HL-60/S4 treated with retinoic acid at 250 ng/mL for 4 days and 3 days (cell line): ENCODE measurements around the gene RSRC2.
"Not testable (repeated sequence)": the region's sequence is repeated elsewhere in the genome, so short reads cannot be mapped to it uniquely, and the experiment has no call there.

Experiments
- in situ Hi-C: fragments of 300-500 bp; cut with MboI; formaldehyde crosslinking; loops from 2 replicates; pipeline ENCODE4 v1.7.0; 2022; ENCODE audit warnings: low sequenced_read_pairs

The RSRC2 gene

DNA sequence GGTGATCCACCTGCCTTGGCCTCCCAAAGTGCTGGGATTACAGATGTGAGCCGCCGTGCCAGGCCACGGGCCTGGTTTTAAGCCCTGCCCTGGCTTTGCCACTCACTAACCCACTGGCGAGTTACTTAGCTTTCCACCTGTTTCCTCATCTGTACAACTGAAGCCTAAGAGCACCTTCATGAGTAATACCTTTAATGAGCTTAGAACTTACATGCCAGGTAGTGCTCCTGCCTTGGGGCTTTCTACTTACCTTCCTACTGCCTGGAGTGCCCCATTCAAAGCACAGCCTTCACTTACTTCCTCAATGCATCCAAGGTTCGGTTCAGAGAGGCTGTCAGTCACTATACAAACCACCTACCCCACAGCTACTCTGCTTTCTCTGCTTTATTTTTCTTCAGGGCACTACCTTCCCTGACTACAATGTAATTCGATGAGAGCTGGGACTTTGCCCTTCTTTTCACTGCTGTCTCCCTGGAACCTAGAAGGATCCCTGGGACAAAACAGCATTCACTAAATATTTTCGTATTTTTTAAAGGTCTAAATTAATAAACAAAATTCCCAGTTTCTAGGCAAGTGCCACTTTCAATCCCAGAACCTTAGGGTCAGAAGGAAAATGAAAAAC is 39.8 kb downstream of the RSRC2 start:
- in situ Hi-C loops: no loop called here

DNA sequence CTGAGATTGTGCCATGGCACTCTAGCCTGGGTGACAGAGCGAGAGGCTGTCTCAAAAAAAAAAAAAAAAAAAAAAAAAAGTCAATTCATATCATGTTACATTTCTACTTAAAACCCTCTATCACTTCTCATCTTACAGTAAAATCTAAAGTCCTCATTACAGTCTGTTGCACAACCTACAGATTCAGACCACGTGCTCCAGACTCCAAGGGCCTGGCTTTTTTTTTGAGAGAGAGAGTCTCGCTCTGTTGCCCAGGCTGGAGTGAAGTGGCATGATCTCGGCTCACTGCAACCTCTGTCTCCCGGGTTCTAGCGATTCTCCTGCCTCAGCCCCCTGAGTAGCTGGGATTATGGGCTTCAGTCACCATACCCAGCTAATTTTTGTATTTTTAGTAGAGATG is 40.4 kb downstream of the RSRC2 start:
- in situ Hi-C loops: not testable (repeated sequence)

DNA sequence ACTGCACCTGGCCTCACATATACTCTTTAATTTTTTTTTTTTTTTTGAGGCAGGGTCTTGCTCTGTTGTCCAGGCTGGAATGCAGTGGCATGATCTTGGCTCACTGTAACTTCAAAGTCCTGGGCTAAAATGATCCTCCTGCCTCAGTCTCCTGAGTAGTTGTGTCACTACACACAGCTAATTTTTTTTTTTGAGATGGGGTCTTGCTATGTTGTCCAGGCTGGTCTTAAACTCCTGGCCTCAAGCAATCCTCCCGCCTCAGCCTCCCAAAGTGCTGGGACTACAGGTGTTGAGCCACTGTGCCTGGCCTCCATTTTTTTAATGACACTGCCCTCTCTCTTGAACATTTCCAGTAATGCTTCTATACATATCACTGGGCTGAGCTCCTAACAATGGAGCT is 42.4 kb downstream of the RSRC2 start:
- in situ Hi-C loops: not testable (repeated sequence)

DNA sequence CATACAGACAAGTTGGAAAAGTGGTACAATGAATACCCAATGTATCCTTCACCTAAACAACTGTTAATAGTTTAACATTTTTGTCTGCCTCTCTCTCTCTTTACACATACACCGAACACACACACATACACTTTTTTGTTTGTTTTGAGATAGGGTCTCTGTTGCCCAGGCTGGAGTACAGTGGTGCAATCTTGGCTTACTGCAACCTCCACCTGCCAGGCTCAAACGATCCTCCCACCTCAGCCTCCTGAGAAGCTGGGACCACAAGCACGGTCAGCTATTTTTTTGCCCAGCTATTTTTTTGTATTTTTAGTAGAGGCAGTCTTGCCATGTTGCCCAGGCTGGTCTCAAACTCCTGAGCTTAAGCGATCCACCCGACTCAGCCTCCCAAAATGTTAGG is 42.8 kb downstream of the RSRC2 start:
- in situ Hi-C loops: no loop called here

DNA sequence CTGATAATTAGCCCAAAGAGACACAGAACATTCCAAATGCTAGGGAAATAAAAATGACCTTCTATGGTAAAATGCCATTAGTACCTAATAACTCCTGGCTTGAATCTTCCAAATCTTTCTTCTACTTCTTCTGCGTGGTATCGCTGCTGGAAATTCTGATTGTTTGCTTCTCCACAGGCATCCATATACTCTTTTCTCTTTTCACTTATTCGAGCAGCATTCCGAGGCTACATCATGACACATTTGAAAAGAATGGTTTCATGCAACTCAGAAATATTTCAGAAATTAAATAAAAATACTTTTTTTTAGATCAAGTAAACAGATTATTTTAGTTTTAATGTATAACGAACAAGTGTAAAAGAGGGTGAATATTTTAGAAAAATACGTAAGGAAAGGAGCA is 44.9 kb downstream of the RSRC2 start:
- in situ Hi-C loops: no loop called here

DNA sequence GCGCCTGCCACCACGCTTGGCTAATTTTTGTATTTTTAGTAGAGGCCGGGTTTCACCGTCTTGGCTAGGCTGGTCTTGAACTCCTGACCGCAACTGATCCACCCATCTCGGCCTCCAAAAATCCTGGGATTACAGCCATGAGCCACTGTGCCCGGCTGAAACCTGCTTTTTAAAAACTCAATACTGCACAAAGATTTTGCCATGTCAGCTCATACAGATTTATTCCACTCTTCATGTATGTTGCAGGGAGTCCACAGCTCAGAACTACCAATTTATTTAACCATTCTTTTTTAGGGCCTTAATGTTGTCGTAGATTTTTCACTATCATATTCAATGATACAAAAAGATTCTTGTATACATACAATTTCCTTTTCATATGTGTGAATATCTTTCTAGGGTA is 46.0 kb downstream of the RSRC2 start:
- in situ Hi-C loops: no loop called here

DNA sequence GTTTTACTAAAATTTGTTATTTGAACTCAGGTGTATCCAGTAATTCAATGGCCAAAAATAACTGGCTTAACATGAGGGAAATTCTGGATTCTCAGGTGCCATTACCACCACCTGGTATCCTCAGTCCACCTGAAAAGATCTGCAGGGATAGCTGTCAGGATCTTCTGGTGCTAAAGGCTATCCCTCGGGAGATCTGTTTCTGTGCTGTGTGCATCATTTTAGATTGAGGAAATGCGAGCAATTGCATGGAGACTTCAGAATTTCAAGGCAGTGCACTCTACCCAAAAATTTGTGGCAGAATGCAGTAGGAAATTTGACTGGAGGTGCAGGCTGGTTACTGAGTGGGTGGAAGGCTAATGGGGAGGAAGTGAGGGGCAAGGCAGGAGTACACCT is 52.4 kb downstream of the RSRC2 start:
- in situ Hi-C loops: loop anchor here (10.0 kb wide), 1 partner anchor 90 kb away; no protein-coding TSS in a partner anchor

DNA sequence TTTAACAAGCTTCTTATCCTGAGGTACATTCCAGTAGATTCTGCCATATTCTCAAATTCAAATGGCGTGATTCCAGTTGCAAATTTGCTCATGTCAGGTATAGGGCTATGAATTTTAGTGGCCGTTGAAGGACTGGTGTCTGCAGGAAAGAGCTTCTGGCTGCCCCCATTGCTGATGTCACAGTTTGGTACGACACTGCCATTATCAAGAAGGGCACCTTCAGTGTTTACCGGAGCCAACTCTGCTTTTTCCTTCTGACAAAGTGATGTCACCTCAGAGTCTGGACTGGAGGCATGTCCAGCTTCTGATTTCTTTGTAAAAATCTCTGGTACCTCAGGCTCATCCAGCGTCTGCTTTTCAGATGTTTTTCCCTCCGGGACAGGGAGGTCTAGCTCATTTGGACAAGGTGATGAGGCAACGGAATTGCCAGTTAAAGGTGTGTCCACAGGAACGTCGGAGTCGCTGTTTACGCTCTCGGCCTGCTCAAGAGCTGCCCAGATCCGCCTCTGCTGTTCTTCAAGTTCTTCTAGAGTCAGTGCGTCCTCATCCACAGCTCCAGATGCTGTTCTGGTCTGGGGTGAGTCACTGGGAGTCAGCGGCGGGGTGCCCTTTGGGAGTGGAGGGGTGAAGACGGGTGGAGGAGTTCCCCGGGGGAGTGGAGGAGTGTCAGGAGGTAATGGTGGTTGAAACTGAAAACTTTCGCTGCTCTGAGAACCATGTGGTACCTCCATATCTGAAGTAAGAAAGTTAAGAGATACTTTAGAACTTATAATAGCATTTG is 53.0 kb downstream of the RSRC2 start:
- in situ Hi-C loops: loop anchor here (10.0 kb wide), 1 partner anchor 89 kb away; no protein-coding TSS in a partner anchor

DNA sequence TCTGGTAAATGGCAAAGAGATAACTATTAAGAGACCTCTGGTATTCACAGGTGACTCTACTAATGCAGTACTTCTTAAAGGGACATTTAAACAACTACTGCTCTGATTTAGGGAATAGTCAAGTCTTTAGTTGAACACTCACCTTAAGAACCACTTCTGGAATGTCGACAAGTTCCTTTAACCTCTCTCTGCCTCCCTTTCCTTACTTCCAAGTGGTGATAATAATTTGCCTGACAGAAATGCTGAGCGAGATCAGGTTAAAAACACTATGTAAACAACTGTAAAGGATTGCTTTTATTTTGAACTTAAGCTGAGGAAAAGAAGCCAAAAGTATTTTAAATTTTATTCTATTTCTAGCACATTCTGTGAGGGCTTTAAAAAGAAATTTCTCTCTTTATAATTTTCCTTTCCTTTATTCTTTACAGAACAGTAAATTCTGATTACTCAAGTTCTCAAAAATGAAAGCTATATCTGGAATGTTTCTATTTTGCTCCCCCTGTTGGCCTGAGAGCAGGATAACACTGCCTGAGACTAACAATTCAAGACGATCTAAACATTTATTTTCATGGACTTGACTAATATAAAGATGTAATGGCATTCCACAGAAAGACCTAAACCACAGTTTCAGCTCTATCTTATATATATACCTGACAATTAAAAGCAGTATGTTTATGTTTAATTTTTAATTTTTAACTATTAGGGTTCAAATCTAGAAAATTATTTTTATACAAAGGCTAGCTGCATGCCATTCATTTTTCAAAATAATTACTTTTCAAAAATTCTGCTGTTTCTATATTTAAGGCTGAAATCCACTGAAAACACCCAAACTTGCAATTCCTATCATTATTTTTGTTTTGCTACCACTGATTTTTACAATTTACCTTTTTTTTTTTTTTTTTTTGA is 55.2 kb downstream of the RSRC2 start:
- in situ Hi-C loops: loop anchor here (10.0 kb wide), 1 partner anchor 87 kb away; no protein-coding TSS in a partner anchor

DNA sequence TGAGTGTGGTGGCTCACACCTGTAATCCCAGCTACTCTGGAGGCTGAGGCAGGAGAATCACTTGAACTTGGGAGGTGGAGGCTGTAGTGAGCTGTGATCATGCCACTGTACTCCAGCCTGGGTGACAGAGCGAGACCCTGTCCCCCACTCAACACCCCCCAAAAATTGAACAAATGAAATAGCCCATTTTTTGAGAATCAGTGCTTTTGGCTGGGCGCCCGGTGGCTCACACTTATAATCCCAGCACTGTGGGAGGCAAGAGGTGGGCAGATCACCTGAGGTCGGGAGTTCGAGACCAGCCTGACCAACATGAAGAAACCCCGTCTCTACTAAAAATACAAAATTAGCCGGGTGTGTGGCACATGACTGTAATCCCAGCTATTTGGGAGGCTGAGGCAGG is 56.2 kb downstream of the RSRC2 start:
- in situ Hi-C loops: loop anchor here (10.0 kb wide), 1 partner anchor 86 kb away; no protein-coding TSS in a partner anchor

DNA sequence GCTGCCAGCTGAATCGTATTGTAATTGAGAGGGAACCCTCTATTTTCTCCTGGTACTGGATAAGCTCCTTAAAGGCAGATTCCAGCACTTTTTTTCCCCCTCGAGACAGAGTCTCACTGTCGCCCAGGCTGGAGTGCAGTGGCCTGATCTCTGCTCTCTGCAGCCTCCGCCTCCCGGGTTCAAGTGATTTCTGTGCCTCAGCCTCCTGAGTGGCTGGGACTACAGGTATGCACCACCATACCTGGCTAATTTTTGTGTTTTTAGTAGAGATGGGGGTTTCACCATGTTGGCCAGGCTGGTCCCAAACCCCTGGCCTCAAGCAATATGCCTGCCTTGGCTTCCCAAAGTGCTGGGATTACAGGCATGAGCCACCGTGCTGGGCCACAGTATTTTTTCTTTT is 56.9 kb downstream of the RSRC2 start:
- in situ Hi-C loops: loop anchor here (10.0 kb wide), 1 partner anchor 85 kb away; no protein-coding TSS in a partner anchor

DNA sequence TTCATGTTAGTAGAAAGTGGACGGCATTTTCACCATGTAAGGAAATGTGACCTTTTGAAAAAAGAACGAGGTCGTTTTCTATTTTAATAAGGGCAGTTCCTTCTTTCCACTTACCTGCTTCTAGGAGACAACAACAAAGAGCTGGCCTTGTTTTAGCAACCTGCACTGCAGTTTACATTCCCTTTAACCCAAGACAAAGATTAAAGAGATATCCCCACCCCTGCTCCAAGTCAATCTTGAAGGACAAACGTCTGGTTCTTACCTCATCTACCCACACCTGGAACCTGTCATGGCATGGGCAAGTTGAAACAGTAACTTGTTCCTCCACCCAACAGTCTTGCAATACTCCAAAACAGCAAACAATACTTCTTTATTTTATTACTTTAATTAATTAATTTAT is 58.8 kb downstream of the RSRC2 start:
- in situ Hi-C loops: no loop called here

DNA sequence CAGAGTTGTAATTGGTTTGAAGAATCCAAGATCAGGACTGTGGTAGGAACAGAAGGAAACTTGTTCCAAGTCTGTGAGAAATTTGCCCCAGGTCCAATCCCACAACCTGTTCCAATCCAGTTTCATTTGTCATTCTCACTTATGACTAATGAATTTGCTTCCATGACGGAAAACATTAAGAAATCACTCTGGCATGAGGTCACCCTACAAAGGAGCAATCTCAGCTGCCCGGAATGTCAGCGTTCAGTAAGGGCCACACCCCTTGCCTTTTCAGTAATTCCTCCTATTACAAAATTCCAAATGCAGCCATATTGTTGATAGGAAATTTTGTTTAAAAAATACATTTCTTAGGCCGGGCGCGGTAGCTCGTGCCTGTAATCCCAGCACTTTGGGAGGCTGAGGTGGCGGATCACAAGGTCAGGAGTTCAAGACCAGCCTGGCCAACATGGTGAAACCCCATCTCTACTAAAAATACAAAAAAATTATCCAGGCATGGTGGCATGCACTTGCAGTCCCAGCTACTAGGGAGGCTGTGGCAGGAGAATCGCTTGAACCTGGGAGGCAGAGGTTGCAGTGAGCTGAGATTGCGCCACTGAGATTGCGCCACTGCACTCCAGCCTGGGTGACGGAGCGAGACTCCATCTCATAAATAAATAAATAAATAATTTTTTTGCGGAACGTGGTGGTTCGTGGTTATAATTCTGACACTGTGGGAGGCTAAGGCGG is 62.3 kb downstream of the RSRC2 start:
- in situ Hi-C loops: not testable (repeated sequence)

DNA sequence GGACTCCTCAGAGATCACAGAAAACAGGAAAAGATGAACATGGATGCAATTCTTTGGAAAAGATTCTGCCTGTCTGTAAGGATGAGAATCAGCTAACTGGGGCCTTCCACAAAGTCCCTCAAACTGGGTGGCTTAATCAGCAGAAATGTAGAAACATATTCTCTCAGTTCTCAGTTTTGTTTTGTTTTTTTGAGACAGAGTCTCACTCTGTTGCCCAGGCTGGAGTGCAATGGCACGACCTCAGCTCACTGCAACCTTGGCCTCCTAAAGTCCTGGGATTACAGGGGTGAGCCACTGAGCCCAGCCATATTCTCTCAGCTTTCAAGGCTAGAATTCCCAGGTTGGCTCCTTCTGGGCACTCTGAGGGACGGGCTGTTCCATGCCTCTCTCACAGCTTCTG is 66.1 kb downstream of the RSRC2 start:
- in situ Hi-C loops: no loop called here

DNA sequence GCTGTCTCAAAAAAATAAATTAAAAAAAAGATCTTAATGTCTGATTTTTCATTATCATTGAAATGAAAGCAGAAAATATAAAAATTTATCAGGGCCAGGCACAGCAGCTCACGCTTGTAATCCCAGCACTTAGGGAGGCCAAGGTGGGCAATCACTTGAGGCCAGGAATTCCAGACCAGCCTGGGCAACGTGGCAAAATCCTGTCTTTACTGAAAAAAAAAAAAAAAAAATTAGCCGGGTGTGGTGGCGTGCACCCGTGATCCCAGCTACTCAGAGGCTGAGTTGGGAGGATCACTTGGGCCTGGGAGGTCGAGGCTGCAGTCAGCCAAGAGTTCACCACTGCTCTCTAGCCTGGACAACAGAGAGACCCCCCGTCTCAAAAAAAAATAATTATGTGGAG is 66.7 kb downstream of the RSRC2 start:
- in situ Hi-C loops: no loop called here

DNA sequence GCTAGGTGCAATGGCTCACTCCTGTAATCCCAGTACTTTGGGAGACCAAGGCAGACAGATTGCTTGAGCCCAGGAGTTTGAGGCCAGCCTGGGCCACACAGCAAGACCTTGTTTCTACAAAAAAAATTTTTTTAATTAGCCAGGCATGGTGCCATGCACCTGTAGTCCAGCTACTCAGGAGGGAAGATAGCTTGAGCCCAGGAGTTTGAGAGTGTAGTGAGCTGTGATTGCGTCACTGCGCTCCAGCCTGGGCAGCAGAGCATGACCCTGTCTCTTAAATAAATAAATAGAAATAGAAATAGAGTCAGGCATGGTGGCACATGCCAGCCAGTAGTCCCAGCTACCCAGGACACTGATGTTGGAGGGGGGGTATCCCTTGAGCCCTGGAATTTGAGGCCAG is 67.5 kb downstream of the RSRC2 start:
- in situ Hi-C loops: no loop called here

DNA sequence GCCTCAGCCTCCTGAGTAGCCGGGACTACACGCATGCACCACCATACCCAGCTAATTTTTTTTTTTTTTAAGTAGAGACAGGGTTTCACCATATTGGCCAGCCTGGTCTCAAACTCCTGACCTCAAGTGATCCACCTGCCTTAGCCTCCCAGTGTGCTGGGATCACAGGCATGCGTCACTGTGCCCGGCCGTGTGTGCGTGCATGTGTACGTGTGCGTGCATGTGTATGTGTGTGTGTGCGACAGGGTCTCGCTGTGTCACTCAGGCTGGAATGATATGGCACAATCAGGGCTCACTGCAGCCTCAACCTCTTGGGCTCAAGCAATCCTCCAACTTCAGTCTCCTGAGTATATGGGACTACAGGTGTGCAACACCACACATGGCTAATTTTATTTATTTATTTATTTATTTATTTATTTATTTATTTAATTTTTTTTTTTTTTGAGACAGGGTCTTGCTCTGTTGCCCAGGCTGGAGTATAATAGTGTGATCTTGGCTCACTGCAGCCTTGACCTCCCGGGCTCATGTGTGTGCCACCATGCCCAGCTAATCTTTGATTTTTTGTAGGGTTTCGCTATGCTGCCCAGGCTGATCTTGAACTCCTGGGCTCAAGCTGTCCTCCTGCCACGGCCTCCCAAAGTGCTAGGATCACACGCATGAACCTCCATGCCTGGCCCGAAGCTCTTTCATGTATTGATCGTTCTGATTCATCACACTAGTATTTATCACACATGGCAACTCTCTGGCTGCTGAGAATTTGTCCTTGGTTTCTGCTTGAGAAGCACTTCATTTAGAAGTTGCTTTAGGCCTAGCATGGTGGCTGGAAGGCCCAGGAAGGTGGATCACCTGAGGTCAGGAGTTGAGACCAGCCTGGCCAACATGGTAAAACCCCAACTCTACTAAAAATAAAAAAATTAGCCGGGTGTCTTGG is 68.4 kb downstream of the RSRC2 start:
- in situ Hi-C loops: no loop called here

DNA sequence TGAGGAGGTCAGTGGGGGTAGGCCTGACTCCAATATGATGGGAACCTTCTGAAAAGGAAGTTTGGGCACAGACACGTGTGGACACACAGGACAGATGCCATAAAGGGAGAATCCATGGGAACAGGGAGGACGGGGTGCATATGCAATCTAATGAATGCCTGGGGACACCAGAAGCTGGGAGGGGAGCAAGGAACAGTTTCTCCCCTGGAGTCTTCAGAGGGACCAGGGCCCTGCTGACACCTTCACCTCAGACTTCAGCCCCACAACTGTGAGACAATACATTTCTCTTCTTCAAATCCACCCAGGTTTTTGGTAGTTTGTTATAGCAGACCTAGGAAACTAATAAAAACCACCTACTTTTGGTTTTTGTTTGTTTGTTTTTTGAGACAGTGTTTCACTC is 69.1 kb downstream of the RSRC2 start:
- in situ Hi-C loops: no loop called here

DNA sequence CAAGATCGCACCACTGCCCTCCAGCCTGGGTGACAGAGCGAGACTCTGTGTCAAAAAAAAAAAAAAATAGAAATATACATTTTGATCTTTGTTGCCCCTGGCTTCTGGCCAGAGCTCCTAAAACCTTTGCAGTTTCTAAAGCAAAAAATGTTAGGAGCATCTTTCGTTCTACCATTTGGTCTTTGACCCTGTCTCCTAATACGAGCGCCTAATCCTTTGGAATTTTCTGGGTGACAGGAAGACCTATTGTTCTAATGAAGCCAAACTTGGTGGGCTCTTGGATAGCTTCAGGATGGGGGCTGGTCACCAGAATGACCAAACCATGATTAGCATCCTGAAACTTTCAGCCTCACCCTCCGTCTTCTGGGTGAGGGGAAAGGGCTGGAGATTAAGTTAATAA is 72.0 kb downstream of the RSRC2 start:
- in situ Hi-C loops: no loop called here
